ENCODE data around the gene ATP6V0E2.
"Not testable (repeated sequence)": the region's sequence is repeated elsewhere in the genome, so short reads cannot be mapped to it uniquely, and the experiment has no call there.

Gene ATP6V0E2

DNA sequence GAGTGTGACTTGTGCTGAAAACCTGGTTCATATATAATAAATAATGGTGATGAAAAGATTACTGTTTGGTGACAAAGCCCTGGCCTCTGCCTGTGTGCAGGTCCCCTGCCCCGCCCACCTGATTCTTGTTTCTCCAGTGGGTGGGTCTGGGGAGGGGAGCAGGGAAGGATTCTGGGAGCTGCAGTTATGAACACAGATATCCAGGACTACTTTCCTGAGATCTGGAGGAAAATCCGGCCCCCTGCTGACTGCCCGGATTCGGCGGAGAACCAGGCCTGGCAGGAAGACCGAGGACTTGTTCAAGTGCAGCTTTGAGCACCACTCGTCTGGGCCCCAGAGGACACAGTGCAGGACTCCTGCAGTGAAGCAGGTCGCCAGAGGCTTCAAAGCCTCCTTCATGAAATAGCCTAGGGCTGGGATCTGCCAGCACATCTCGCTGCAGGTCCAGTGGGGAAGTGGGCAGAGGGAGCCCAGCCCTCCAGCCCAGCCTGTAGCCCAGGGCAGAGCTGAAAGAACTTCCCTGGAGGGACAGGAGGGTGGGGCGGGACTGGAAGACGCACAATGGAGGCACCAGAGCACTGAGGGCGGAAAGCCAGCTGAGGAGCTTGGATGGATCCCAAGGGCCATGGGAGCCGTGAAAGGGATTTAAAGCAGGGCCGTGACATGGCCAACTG lies 7.0 kb downstream of the ATP6V0E2 start:
- DNase-seq = no peak

DNA sequence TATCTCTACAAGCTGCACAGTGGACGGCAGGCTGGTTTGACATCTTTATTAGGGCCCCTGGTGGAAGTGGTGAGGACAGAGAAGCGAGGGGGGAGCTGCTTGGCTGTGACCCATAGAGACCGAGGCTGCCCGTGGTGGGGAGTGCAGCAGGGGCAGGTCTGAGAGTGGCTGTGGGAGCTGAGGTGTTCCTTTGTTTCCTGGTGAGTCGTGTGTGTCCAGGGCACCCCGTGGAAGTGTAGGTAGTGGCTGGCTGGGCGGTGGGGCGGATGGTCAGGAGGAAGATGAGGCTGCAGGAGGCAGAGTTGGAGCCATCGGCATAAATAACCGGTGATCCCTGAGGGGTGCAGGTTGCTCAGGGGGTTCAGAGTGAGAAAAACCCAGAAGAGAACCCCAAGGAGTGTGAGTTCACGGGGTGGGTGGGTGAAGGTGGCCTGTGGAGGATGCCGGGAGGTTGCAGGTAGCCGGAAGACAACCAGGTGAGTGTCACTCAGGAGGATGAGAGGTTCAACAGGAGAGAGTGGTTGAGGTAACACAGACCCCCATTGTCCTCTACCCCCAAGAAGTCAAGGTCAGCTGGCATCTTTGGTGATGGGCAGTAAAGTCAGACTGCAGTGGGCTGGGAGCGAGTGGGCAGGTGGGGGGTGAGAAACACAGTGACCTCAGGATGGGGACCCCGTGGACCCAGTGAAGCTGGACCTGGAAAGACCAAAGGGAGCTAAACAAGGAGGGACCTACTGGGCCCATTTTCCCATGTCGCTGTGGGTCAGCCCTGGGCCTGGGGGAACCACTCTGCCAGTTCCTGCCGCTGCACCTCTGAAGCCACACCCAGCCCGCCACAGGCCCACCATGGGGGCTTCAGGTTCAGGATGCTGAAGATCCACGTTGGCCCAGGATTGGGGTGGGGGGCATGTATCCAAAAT lies 7.8 kb downstream of the ATP6V0E2 start:
- DNase-seq = no peak

DNA sequence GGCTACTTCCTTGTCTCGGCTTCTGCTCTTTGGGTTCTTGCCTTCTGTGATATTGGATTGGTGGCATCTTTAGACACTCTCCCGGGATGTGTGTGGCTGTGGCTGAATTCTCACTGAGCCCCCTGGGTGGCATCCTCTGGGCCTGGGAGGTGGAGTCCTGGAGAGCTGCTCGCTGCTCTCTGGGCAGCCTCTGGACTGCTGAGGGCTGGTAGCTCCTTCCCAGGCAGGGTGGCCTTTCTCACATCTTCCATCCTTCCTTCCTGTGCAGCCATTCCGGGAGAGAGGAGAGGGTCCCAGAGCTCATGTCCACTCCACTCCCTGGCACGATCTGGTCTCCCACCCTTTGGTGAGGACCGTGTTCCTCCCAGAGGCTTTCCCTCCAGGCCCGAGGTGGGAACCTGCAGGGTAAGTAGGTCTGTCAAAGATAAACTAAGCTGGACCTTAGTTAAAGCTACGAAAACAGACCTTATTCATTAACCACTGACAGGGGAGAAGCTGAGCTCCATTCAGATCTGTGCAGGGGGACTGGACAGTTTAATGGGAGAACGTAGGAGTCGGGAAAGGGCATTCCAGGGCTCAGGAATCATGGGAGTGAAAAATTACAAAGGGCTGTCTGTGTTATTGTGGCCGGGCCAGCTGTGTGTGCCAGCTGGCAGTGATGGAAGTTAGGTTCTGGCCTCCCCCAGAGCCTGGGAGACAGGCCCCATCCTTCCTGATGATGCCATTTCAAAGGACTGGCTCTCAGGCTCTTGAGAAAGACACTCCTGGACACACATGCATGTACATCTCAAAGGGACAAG lies 8.7 kb downstream of the ATP6V0E2 start:
- DNase-seq = no peak

DNA sequence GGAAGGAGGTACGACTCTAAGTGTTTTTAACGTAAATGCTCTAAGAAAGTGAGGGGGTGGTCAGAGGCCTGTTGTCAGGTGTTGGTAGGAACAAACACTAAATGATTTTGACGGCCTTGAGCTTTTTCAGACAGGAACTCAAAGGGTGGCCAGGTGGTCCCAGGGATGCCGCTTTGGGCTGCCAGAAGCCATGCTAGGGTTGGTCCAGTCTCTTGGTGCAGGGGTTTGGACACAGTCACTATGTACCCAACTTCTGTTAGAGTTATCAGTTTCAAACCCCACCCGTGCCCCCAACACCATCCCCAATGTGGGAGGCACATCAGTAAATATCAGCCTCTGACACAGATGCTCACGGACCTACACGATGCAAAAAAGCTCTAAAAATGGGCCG lies 9.3 kb downstream of the ATP6V0E2 start:
- no peak for DNase-seq

DNA sequence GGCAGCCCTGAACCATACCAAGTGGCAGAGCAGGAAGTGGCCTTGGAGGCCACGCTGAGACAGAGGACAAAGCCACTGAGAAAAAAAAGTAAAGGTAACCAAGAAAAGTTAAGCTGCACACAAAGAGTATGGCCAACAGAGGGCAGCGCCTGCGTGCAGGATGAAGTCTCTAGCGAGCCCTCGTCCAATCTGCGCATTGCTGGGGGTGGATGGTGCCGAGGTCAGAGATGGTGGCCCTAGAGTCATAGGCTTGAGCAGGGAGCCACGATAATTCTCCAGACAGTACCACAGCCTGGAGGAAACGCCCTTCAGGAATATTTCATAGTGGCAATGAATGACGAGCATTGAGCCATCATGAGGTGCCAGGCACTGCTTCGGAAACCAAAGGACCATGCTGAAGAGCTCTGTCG lies 9.7 kb downstream of the ATP6V0E2 start:
- no peak for DNase-seq

DNA sequence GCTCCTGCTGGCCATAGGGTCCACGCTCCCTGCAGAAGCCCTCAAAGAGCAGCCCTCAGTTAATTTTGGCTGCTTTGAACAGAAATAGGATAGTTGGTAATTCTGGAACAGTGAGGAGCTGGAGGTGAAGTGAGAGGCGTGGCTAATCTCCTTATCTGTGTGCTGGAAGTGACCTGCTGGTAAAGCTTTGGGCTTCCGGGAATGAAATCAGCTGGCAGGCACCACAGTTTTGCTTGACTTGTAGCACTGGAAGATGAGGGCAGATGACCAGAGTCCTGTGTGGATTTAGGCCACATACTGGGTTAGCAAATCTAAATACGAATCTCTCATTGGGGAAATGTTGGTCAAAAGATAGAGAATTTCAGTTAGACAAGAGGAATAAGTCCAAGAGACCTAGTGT lies 10.2 kb downstream of the ATP6V0E2 start:
- DNase-seq = no peak

DNA sequence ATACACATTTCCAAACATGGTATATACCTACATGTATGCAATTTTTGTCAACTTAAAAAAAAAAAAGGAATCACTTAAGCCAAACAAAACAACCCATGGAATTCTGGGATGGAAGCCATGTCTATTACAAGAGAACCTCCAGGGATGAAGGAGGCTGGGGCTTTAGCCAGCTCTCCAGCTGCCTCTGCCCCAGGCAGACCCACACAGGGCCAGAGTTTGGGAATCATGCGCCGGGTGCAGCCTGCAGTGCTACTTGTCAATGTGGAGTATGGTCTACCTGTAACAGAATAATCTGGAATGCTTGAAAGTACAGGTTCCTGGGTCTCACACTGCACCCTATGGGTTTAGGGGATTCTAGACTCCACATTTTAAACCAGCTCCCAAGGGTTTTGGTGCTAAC lies 10.8 kb downstream of the ATP6V0E2 start:
- DNase-seq = no peak

DNA sequence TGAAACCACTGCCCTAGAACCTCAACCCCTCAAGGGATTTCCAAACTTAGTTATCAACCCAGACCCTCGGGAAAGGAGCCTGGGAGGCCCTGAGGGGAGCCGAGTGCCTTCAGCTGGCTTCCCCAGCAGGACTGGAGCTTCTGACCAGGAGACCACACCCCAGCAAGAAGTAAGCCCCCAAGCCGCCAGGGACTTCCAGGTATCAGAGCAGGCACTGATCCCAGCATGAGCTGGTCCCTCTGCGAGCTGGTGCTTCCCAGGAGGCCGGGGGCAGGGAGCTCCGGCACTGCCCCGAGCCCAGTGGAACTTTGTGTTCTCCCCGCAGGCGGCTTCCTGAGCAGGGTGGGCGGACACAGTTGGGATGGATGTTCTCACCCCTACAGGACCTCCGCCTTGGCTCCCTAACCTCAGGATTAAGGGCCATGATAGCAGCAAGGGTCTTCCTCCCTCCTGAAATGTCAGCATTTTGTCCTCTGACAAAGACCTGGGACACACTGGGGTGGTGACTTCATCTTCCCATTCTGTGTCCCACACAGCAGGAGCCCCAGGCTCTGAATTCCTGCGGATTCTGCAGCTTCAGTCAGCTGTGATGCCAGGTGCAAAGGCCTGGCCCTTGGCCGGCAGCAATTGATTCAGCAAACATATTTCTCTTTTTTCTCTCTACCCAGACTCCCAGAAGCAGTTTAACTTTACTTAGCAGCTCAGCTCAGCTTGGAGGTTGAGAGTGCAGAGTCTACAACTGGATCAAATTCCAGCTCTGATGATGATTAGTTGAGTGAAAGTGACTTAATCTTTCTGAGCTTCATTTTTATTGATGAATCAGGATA lies 11.6 kb downstream of the ATP6V0E2 start:
- no peak for DNase-seq

DNA sequence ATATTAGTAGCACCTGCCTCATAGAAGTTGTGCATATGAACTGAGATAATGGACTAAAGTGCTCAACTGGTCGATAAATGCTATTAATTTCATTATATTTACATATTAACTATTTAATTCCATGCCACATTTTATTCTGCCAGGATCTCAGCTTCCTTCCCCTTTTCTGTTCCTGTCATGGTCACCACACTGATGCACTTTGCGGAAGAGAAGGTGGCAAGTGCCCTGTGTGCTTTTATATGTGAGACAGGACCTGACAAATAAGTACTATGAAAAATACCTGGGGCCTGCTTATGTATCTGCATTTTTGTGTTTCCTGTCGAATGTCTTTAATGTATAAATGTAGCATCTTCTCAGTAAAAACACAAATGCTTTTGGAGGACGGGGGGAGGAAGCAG lies 12.2 kb downstream of the ATP6V0E2 start:
- DNase-seq = no peak

DNA sequence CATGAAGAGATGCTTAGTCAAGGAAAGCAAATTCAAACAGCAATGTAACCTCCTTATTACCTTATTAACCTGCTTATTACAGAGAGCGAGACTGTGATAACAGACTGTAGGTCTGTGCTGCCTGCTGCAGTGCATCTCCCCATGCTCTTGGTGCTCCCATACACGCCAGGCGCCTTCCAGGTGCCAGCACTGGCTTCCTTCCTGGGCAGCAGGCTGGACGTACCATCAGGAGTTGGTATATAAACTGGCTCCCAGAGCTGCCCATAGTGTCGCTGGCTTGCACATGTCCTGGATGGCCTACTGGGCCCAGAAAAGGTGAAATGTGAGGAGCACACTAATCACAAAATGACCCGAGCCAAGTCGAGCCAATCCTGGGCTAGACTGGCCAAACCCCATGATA lies 13.5 kb downstream of the ATP6V0E2 start:
- DNase-seq = no peak

DNA sequence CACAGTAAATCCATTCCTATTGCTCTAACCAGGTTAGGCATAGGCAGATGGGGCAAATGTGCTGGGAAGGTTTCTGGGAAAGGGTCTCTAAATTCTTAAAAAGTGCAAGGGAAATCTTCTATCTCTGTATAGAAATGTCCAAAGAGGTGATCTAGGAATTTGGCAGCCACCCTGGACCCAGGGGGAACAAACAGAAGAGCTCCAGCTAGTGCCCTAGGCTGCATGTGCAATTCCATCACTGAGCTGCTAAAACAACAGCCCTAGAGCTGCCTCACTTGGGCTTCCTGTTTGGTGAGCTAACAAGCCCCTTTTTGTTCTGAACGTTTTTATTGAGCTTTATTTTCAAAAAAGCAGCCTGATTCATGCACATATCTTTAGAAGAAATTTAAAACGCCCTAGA lies 16.9 kb downstream of the ATP6V0E2 start:
- not testable (repeated sequence) for DNase-seq

DNA sequence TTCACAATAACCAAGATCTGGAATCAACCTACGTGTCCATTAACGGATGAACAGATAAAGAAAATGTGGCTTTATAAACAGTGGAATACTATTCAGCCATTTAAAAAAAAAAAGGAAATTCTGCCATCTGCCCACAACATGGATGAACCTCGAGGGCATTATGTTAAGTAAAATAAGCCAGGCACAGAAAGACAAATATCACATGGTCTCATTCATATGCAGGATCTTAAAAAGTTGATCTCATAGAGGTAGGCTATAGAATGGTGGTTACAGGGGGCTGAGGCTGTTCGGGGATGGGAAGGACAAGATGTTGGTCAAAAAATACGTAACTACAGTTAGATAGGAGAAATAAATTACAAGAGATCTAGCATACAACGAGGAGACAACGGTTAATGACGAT lies 21.2 kb downstream of the ATP6V0E2 start:
- not testable (repeated sequence) for DNase-seq

DNA sequence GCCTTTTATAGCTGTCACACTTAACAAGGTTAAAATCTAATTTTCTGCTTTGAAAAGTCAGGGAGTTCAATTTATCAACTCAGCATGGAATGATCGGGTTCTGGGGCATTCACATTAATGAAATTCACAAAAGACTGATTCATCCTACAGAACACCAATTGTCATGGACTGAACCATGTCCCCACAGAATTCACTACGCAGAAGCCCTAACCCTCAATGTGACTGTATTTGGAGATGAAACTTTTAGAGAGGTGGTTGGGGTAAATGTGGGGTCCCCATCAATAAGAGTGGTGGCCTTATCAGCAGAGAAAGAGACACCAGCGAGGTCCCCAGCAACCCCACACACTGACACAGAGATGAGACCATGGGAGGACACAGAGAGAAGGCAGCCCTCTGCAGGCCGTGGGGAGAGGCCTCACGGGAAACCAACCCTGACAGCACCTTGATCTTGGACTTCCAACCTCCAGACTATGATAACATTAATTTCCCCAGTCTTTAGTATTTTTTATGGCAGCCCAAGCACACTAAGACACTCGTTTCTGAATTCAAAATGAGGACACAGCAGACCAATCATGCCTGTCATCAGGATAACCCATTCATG lies 34.1 kb downstream of the ATP6V0E2 start:
- DNase-seq = not testable (repeated sequence)

DNA sequence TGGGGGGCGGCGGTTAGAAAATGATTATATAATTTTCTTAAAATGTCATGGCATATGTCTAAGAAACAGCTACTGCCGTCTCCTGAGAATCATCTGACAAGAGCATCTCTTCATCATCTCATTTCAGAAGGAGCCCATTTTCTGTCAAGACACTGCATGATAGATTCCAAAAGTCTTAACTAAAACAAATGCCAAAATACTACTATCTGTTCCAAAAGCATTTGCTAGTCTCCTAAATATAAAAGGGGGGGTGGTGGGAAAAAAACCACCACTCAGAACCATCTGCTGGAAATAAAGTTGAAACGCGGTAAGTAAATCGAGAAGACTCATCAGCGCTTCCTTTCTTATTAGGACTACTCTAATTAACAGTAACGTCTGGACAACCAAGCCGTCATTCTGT lies 36.5 kb downstream of the ATP6V0E2 start:
- DNase-seq = not testable (repeated sequence)

DNA sequence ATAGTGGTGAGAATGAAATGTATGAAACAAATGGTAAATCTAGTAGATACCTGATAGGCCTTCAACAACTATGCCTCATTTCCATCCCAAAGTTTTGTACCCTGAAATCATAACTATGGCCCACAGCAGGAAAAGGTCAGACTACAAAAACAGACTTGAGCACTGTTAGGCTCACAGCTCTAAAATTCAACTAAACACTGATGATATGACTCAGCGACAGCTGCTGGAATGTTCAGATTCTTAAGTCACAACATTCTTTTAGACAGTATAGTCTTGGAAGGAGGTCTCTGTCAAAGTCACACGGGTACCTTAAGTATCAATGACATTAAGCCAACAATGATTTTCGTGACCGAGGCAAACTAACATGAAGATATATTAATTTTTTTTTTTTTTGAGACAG lies 38.4 kb downstream of the ATP6V0E2 start:
- not testable (repeated sequence) for DNase-seq

DNA sequence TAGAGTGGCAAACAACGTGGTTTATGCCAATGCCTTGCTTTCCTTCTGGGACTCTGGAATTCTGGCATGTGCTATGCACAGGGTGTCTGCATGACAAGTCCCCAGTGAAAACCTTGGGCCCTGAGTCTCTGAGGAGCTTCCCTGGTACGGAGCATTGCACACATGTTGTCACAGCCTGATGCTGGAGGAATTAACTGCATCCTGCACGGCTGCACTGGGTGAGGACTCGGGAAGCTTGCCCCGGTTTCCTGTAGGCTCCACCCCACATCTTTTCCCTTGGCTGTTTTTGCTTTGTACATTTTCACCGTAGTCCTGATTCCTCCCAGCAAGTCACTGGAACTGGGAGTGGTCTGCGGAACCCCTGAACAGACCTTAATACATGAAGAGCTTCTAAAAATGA lies 52.6 kb downstream of the ATP6V0E2 start:
- not testable (repeated sequence) for DNase-seq
